Limb (tissue), 2 donors: ENCODE results near the gene NOX3.
"Not testable (repeated sequence)": the region's sequence is repeated elsewhere in the genome, so short reads cannot be mapped to it uniquely, and the experiment has no call there.

Experiments used
- DNase-seq, 2 donors: peaks; one replicate each; pipeline ENCODE4 v3.0.0-alpha.2; 2016; ENCODE audit errors: extremely low spot score in 2 of 2

Gene NOX3

DNA sequence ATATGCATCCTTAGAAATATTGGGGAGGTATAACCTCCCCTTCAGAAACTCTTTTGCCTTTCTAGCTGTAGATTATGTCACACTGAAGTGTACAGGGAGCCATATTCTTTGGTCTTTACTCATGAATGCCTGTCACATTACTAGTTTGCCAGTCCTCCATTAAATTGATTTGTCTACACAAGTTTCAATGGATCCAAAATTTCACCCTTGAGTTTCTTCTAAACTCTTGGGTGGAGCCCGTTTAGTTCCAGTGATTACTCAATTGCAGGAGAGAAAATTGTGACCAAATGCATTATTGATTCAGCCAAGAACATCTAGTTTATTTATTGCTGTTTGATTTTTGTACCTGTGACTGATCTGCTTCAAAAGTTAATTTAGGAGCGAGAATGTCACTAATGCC lies 81.0 kb downstream of the NOX3 start:
- DNase-seq, result no peak

GRCh38 chr6:155373276-155373675 lies 82.4 kb downstream of the NOX3 start:
- no peak for DNase-seq

GRCh38 chr6:155372256-155372655 lies 83.4 kb downstream of the NOX3 start:
- no peak for DNase-seq

GRCh38 chr6:155371230-155371629 lies 84.4 kb downstream of the NOX3 start:
- no peak for DNase-seq

DNA sequence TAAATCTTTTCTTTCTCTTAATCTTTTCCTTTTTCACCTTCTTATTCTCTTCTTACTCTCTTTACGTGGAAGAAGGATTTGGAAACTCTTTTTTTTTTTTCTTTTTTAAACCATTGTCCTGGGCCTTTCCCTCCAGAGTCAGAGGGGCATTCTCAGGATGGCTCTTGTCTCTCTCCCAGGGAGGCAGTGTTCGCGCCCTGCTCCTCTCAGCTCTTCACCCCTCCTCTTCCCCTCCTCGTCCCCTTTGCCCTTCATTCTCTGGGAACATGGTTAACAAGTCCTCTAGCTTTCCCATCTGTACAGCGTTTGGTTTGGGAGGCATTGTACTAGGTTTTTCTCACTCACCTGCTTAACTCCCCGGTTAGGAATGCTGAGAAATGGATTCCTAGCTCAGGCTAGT lies 89.3 kb downstream of the NOX3 start:
- DNase-seq, result no peak

GRCh38 chr6:155364844-155365437 lies 90.7 kb downstream of the NOX3 start:
- no peak for DNase-seq

DNA sequence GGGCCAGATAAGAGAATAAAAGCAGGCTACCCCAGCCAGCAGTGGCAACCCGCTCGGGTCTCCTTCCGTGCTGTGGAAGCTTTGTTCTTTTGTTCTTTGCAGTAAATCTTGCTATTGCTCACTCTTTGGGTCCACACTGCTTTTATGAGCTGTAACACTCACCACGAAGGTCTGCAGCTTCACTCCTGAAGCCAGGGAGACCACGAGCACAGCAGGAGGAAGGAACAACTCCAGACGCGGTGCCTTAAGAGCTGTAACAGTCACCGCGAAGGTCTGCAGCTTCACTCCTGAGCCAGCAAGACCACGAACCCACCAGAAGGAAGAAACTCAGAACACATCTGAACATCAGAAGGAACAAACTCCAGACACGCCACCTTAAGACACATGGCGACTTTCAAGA lies 91.6 kb downstream of the NOX3 start:
- not testable (repeated sequence) for DNase-seq

DNA sequence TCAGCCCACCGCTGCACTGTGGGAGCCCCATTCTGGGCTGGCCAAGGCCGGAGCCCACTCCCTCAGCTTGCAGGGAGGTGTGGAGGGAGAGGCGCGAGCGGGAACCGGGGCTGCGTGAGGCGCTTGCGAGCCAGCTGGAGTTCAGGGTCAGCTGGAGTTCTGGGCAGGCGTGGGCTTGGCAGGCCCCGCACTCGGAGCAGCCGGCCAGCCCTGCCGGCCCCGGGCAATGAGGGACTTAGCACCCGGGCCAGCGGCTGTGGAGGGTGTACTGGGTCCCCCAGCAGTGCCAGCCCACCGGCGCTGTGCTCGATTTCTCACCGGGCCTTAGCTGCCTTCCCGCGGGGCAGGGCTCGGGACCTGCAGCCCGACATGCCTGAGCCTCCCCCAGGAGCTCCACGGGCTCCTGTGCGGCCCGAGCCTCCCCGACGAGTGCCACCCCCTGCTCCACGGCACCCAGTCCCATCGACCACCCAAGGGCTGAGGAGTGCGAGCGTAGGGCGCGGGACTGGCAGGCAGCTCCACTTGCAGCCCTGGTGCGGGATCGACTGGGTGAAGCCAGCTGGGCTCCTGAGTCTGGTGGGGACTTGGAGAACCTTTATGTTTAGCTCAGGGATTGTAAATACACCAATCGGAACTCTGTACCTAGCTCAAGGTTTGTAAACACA lies 92.5 kb downstream of the NOX3 start:
- not testable (repeated sequence) for DNase-seq

- no peak for DNase-seq
These were observed 101.5 kb downstream of the NOX3 start for GRCh38 chr6:155354167-155354566.

DNA sequence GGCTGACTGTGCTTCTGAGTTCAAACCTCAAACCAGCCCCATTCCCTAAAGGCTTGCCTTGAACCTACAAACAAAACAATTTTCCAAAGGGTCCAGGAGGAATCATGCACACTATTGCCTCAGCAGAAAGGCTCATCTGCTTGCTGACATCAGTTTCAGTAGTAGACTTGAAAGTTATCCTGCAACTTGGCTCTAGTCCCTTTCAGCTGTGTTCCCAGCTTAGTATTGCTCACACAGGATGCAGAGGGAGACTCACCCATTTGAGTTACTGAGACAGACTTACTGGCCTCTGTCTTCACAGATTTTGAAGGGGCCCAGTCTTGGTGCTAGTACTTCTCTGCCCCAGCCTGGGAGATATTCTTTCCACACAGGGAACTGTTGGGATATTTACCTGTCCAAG lies 102.8 kb downstream of the NOX3 start:
- no peak for DNase-seq

DNA sequence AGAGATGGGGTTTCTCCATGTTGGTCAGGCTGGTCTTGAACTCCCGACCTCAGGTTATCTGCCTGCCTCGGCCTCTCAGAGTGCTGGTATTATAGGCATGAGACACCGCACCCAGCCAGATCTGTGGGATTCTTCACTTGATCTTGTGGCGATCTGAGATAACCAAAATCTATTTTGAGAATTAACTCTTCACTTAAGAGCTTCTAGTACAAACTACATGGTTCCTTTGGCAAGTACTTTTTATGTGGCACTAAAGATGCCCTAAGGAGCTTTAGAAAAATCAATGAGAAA lies 103.6 kb downstream of the NOX3 start:
- no peak for DNase-seq

DNA sequence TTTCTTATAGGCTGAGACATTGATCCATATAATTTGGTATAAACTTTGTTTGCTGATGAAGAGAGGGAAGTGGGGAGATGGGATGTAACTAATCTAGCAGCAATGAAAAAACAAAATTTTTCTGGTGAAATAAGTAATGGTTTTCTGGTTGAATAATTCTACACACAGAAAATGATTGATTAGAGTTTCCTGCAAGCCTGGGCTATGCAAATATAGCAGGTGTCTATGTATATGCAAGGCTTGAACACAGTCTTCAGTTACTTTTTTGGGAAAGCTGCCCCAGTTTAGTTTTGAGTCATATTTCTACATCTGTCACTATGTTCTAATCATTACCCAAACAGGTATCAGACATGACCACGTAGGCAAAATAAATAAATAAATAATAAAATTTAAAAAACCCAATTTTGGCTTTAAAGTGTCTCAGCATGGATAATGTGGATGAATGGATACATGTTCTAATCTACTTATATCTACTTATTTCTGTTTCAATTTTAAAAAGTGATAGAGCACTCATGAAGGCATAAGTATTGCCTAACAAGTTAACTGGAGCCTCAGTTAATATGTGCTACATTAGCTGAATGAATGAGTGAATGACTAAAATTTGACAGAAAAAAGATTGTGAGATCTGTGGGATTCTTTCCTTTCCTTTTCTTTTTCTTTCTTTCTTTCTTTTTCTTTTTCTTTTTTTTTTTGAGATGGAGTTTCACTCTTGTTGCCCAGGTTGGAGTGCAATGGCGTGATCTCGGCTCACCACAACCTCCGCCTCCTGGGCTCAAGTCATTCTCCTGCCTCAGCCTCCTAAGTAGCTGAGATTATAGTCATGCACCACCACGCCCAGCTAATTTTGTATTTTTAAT lies 104.1 kb downstream of the NOX3 start:
- no peak for DNase-seq

DNA sequence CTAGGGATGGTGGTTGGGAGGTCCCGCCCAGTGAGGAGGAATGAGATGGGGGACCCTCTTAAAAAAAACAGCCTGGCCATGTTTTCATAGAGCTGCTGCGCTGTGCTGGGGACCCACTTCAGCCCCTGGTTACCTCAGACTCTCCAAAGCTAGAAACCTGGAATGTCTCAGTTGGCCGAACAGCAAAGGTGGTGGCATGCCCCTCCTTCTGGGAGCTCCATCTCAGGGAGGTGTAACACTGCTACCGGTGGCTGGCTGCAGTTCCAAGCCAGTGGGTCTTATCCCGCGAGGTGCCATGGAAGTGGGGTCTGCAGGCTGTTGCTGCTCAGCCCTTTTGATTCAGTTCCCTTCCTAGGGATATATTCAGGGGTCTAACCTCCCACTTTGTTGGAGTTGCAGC lies 105.7 kb downstream of the NOX3 start:
- DNase-seq, result no peak

- no peak for DNase-seq
These were observed 106.5 kb downstream of the NOX3 start for GRCh38 chr6:155349129-155349528.

- DNase-seq, result no peak
These were observed 107.8 kb downstream of the NOX3 start for GRCh38 chr6:155347800-155348199.

GRCh38 chr6:155346957-155347356 lies 108.7 kb downstream of the NOX3 start:
- no peak for DNase-seq
